A172 (cell line): ENCODE results near the gene ZNF284. TPM values are rescaled to one million over a fixed set of nuclear protein-coding genes. Genes with fewer than 3 reads are reported as not detected.
"Not testable (repeated sequence)": the region's sequence is repeated elsewhere in the genome, so short reads cannot be mapped to it uniquely, and the experiment has no call there.

Experiments
- DNase-seq: peaks from one replicate; pipeline ENCODE4 v3.0.0-alpha.2; 2015; ENCODE audit warnings: low spot score
- total RNA-seq: library from RNA; depleted of rRNA; stranded (reverse); fragments of >200 nt; shearing (Covaris generic); gene quantifications from 2 replicates; pipeline ENCODE4 v1.2.3, GENCODE V29; 2014; rRNA removed

ZNF284 gene
- total RNA-seq, 1 experiment from 2014 or later: 2.6 TPM

DNA sequence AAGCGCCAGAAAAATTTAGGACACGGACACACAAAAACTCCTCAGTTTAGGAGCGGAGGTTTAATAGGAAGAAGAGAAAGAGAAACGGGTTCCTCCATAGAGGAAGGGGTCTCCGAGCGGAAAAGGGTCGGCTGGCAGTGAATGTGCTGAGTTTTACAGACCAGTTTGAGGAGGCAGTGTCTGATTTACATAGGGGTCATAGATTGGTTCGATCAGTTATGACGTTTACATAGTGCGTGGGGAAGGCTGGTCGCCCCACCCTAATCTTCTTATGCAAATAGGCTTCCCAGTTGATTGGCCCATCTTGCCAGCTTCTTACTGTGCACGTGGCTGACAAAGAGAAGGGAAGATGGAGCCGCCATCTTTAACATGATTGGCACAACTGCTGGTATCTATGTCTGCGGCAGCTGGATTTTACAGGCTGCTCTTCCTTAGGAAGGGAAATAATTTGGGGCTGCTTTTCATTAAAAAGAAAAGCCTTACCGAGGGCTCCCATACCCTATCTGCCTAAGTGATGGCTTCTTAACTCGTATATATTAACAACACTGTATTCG, 40.0 kb downstream of the ZNF284 start:
- peak; percentile 97 for DNase-seq

- DNase-seq: no peak
Measured at GRCh38 chr19:44112802-44113137, 40.8 kb downstream of the ZNF284 start.

DNA sequence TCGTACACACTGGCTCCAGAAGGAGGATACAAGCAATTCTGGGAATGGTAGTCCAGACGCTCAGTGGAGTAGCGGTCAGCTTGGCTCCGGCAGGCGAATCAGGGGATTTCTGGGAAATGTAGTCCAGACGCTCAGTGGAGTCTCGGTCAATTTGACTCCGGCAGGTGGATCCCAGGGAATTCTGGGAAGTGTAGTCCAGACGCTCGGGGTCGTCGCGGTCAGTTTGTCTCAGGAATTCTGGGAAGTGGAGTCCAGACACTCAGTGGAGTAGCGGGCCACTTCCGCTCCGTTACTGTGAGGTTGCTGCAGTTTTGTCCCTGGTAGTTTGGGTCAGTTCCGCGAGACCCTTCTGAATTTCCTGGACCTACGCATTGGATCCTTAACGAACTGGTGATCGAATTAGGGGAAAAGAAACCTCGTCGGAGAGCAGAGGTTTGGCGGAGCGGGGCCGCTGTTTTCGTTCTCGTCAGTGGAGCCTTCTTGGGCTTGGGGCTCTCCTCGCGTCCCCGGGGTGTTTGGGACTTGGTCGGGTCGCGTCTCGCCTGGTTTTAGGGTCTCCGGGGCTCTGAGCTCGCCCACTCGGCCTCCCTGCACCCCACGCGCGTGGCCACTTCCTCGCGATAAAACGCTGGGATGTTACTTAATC, 41.3 kb downstream of the ZNF284 start, which contains the start of gene ZNF225:
ZNF225 (plus strand) TSS at position 262 of the 646 bp plus-strand sequence. CDS start 2,429 bp downstream, outside the sequence.
- DNase-seq: peak; percentile 99

DNA sequence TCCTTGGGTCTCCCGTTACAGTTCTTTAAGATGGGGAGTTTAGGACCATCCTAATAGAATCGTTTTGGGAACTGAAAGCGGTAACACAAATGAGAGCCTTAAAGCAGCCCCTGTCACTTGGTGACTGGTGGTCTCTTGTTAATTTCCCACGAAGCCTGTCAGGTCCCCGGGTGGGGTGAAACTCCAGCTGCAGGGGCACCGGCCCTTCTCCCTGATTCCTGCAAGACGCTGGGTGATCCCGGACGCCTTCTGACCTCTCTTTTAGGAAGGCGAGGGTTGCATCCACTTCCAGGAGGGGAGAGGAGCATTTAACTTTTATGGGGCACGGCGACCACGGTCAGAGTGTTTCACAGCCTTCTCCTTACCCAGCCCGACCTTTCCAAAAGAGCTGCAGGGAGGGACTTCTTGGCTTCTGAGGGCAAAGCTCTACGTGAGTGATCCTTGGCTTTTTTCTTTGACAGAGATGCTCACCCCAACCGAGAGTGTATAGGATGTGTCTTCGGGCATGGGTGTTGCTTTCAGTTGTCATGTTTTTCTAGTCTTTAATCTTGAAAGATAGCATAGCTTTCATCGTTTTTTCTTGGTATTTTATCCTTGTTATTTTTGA, 41.9 kb downstream of the ZNF284 start:
- peak; percentile 11 for DNase-seq

DNA sequence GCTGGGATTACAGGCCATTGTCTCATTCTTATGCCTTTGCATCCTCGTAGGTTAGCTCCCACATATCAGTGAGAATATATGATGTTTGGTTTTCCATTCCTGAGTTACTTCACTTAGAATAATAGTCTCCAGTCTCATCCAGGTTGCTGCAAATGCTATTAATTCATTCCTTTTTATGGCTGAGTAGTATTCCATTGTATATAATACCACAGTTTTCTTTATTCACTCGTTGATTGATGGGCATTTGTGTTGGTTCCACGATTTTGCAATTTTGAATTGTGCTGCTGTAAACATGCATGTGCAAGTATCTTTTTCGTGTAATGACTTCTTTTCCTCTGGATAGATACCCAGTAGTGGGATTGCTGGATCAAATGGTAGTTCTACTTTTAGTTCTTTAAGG, 49.2 kb downstream of the ZNF284 start:
- DNase-seq: not testable (repeated sequence)

DNA sequence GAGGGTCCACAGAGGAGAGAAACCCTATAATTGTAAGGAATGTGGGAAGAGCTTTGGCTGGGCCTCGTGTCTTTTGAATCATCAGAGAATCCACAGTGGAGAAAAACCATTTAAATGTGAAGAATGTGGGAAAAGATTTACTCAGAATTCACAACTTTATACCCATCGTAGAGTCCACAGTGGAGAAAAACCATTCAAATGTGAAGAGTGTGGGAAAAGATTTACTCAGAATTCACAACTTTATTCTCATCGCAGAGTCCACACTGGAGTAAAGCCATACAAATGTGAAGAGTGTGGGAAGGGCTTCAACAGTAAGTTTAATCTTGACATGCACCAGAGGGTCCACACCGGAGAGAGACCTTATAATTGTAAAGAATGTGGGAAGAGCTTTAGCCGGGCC, 60.0 kb downstream of the ZNF284 start:
- no peak for DNase-seq

Other genes with a start within 250 kb of the ZNF284 start
- gene ZNF283, start 244.8 kb upstream of the ZNF284 start, total RNA-seq: 4.7 and 5.2 TPM in 2 replicates
- 2.1 and 3.5 TPM in 2 replicates for gene ZNF404, start 188.2 kb upstream of the ZNF284 start, total RNA-seq
- 11.1 and 15.9 TPM in 2 replicates for gene ZNF45, start 136.9 kb upstream of the ZNF284 start, total RNA-seq
- 3.9 and 5.8 TPM in 2 replicates for gene ZNF221, start 120.9 kb upstream of the ZNF284 start, total RNA-seq
- 5.1 and 5.8 TPM in 2 replicates for gene ZNF155, start 88.0 kb upstream of the ZNF284 start, total RNA-seq
- gene ZNF230, start 69.2 kb upstream of the ZNF284 start, total RNA-seq: 6.0 and 6.3 TPM in 2 replicates
- 7.2 and 9.0 TPM in 2 replicates for gene ZNF222, start 46.8 kb upstream of the ZNF284 start, total RNA-seq
- 3.8 and 4.5 TPM in 2 replicates for gene ZNF223, start 20.1 kb upstream of the ZNF284 start, total RNA-seq
- gene ZNF224, start 22.2 kb downstream of the ZNF284 start, total RNA-seq: 15.6 and 17.3 TPM in 2 replicates
- gene ZNF225, start 41.2 kb downstream of the ZNF284 start, total RNA-seq: 3.7 and 3.9 TPM in 2 replicates
- gene ZNF234, start 69.4 kb downstream of the ZNF284 start, total RNA-seq: 10.5 and 13.2 TPM in 2 replicates
- 23.8 and 30.3 TPM in 2 replicates for gene ZNF226, start 92.9 kb downstream of the ZNF284 start, total RNA-seq
- 15.2 and 17.1 TPM in 2 replicates for gene ZNF227, start 140.4 kb downstream of the ZNF284 start, total RNA-seq
- gene ZNF233, start 187.7 kb downstream of the ZNF284 start, total RNA-seq: not detected in 2 replicates
- gene ZNF235, start 232.9 kb downstream of the ZNF284 start, total RNA-seq: 3.3 and 4.2 TPM in 2 replicates